ENCODE results near the gene FAM114A1.
A peak's percentile ranks its signal among the peaks of the same experiment; 100 is the strongest.

The FAM114A1 gene

DNA sequence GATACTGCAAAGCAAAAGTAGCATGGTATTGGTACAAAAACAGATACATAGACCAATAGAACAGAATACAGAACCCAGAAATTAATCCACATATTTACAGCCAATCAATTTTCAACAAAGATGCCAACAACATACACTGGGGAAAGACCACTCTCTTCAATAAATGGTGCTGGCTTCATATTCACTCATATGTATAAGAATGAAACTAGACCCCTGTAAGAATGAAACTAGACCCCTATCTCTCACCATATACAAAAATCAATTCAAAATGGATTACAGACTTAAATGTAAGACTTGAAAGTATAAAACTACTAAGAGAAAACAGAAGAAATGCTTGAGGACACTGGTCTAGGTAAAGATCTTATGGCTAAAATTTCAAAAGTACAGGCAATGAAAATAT, 30.3 kb upstream of the FAM114A1 start:
- H3K4me3 ChIP-seq (ENCODE audit: low read depth, low read length): no peak overlapping the region
- no peak for DNase-seq (ENCODE audit: low read depth)
- TF ChIP-seq, protein P1, sequence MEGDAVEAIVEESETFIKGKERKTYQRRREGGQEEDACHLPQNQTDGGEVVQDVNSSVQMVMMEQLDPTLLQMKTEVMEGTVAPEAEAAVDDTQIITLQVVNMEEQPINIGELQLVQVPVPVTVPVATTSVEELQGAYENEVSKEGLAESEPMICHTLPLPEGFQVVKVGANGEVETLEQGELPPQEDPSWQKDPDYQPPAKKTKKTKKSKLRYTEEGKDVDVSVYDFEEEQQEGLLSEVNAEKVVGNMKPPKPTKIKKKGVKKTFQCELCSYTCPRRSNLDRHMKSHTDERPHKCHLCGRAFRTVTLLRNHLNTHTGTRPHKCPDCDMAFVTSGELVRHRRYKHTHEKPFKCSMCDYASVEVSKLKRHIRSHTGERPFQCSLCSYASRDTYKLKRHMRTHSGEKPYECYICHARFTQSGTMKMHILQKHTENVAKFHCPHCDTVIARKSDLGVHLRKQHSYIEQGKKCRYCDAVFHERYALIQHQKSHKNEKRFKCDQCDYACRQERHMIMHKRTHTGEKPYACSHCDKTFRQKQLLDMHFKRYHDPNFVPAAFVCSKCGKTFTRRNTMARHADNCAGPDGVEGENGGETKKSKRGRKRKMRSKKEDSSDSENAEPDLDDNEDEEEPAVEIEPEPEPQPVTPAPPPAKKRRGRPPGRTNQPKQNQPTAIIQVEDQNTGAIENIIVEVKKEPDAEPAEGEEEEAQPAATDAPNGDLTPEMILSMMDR (IDR thresholded peaks at IDR 0.05; ENCODE audit: low read depth, low read length): no peak
- no peak for TF ChIP-seq POLR2A (IDR thresholded peaks at IDR 0.05; ENCODE audit: extremely low read depth, insufficient read length)
- TF ChIP-seq, protein P2, sequence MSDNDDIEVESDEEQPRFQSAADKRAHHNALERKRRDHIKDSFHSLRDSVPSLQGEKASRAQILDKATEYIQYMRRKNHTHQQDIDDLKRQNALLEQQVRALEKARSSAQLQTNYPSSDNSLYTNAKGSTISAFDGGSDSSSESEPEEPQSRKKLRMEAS (IDR thresholded peaks at IDR 0.05; ENCODE audit: low read depth, low read length): no peak
- no peak for TF ChIP-seq MYC (IDR thresholded peaks at IDR 0.05; ENCODE audit: low read depth, low read length)

DNA sequence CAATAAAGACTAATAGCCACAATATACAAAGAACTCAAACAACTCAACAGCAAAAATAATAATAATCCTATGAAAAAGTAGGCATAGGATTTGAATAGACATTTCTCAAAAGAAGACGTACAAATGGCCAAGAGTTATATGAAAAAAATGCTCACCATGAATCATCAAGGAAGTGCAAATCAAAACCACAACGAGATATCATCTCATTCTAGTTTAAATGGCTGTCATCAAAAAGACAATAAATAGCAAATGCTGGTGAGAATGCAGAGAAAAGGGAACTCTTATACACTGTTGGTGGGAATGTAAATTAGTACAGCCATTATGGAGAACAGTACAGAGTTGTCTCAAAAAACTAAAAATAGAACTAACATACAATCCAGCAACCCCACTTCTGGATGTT, 29.8 kb upstream of the FAM114A1 start:
- TF ChIP-seq MYC (IDR thresholded peaks at IDR 0.05; ENCODE audit: low read depth, low read length) (no peak), POLR2A (IDR thresholded peaks at IDR 0.05; ENCODE audit: extremely low read depth, insufficient read length) (no peak)
- TF ChIP-seq, protein P1 (IDR thresholded peaks at IDR 0.05; ENCODE audit: low read depth, low read length): no peak
- DNase-seq (ENCODE audit: low read depth): peak; percentile 37
- no peak overlapping the region for H3K4me3 ChIP-seq (ENCODE audit: low read depth, low read length)

DNA sequence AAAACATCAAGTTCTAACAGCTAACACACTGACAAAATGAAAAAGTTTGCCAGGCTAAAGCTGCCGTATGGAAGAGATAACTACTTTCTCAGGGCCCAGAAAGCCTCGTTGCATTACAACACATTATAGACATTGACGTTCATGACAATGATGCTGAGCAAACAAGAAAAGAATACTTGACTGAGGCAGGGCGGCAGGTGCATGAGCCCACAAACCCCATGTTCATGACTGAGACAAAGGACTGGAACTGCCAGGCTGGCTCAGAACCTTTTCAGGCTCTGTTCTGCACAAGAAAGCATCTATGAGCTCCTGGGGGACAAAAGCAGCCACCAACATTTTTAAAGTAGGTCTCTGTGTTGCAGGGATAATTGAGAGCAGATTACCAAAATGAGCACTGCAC, 24.6 kb upstream of the FAM114A1 start:
- TF ChIP-seq, protein P1 (IDR thresholded peaks at IDR 0.05; ENCODE audit: low read depth, low read length): no peak
- TF ChIP-seq, protein P2 (IDR thresholded peaks at IDR 0.05; ENCODE audit: low read depth, low read length): no peak
- TF ChIP-seq MYC (IDR thresholded peaks at IDR 0.05; ENCODE audit: low read depth, low read length): no peak
- TF ChIP-seq POLR2A (IDR thresholded peaks at IDR 0.05; ENCODE audit: extremely low read depth, insufficient read length): no peak
- DNase-seq (ENCODE audit: low read depth): no peak
- no peak overlapping the region for H3K4me3 ChIP-seq (ENCODE audit: low read depth, low read length)

DNA sequence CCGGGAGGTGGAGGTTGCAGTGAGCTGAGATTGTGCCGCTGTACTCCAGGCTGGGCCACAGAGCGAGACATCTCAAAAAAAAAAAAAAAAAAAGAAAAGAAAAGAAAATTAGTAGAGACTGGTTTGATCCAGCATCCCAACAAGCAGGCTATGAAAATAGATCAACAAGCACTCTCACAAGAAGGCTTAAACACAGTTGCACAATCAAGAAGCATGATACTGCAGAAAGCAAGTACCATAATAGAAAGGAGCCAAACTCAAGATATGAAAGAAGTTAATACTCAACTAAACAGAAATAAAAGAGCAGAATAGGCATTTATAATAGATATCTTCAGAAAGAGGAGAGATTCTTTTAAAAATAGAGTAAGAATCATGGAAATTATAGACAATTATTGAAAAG, 21.6 kb upstream of the FAM114A1 start:
- DNase-seq (ENCODE audit: low read depth): no peak
- TF ChIP-seq MYC (IDR thresholded peaks at IDR 0.05; ENCODE audit: low read depth, low read length) (no peak), POLR2A (IDR thresholded peaks at IDR 0.05; ENCODE audit: extremely low read depth, insufficient read length) (no peak)
- TF ChIP-seq, protein P2 (IDR thresholded peaks at IDR 0.05; ENCODE audit: low read depth, low read length): no peak
- TF ChIP-seq, protein P1 (IDR thresholded peaks at IDR 0.05; ENCODE audit: low read depth, low read length): no peak
- H3K4me3 ChIP-seq (ENCODE audit: low read depth, low read length): no peak overlapping the region

DNA sequence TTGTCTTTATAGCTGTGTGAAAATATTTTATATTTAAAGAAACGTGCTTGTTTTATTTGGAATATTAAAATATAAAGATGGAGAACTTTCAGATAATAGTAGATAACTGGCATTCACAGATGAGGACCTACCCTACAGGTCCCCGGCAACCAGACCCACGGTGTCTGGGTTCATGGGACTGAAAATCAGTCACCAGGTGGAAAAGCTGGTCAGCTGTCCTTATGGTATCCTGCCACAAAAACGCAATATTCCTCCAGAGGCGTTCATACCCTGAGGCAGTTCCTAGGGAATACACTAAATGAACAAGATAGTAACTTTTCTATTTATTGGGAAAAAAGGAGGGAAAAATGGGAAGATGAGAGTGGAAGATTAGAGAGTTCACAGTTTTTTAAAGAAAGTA, 12.1 kb upstream of the FAM114A1 start:
- peak; percentile 30 for DNase-seq (ENCODE audit: low read depth)
- peak overlapping the region; percentile 71 for H3K4me3 ChIP-seq (ENCODE audit: low read depth, low read length)
- TF ChIP-seq MYC (IDR thresholded peaks at IDR 0.05; ENCODE audit: low read depth, low read length): no peak
- TF ChIP-seq, protein P2 (IDR thresholded peaks at IDR 0.05; ENCODE audit: low read depth, low read length): no peak
- TF ChIP-seq, protein P1 (IDR thresholded peaks at IDR 0.05; ENCODE audit: low read depth, low read length): no peak
- TF ChIP-seq POLR2A (IDR thresholded peaks at IDR 0.05; ENCODE audit: extremely low read depth, insufficient read length): no peak

DNA sequence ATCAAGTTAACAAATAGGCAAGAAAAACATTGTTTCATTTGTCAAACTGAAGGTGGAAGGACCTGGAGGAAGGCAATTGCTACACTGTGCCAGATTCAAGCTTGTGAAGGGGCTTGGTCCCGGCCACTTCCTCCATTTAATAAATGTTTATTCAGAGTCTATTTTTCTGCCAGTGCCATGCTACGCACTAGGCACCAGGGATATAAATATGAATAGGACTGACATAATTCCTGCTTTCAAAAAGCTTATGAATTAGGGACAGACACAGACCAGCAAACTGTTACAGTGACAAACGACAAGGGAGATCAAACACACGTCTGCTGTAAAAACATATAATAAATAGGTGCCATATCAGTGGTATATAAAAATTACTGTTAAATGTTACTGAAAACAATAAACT, 11.6 kb upstream of the FAM114A1 start:
- no peak for TF ChIP-seq POLR2A (IDR thresholded peaks at IDR 0.05; ENCODE audit: extremely low read depth, insufficient read length)
- TF ChIP-seq, protein P2 (IDR thresholded peaks at IDR 0.05; ENCODE audit: low read depth, low read length): no peak
- TF ChIP-seq, protein P1 (IDR thresholded peaks at IDR 0.05; ENCODE audit: low read depth, low read length): no peak
- TF ChIP-seq MYC (IDR thresholded peaks at IDR 0.05; ENCODE audit: low read depth, low read length): no peak
- peak overlapping the region; percentile 71 for H3K4me3 ChIP-seq (ENCODE audit: low read depth, low read length)
- DNase-seq (ENCODE audit: low read depth): peak; percentile 77
